Sigmoid colon (tissue), 3 donors: Measurements from ENCODE around the gene ABHD14A.

Source experiments
- CTCF ChIP-seq, 4 experiments: fragments of 450-650 bp in 3 of 4; fragments of 200-600 bp in 1 of 4; IDR thresholded peaks; one replicate each; pipeline ENCODE4 v1.5.1; 2016 to 2019; ENCODE audit warnings: antibody characterized with exemption in 4 of 4, mild to moderate bottlenecking in 3 of 4, moderate library complexity in 2 of 4
- POLR2A ChIP-seq, 2 donors: fragments of 450-650 bp; IDR thresholded peaks; one replicate each; pipeline ENCODE4 v1.6.1; 2016; ENCODE audit warnings: antibody characterized with exemption in 2 of 2, mild to moderate bottlenecking in 2 of 2, moderate library complexity in 2 of 2

- TF ChIP-seq CTCF (IDR thresholded peaks at IDR 0.05) (no peak), POLR2A (IDR thresholded peaks at IDR 0.05) (no peak)
Measured at GRCh38 chr3:52006017-52006819, 31.4 kb downstream of the ABHD14A start.
